ENCODE data around the gene HTR6. TPM values are rescaled to one million over a fixed set of nuclear protein-coding genes. Genes with fewer than 3 reads are reported as not detected.

HTR6 gene
- total and polyA plus RNA-seq, 2 of the 4 experiments (the other 2 are of a cell fraction): not detected

DNA sequence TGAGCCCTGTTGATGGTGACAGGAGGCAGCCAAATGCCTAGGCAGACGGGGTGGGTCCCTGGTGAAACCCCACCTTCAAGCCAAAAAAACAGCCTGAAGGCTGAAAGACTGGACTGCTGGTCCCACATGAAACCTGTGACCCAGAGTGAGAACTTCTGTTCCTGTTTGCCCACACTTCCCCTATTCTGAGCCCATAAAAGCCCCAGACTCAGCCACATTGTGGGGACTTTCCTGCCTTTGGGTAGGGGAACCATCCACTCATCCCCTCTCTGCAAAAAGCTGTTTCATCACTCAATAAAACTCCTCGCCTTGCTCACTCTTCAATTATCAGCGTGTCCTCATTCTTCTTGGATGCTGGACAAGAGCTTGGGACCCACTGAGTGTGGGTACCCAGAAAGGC lies 25.2 kb downstream of the HTR6 start:
- Histone ChIP-seq H2BK120ac (ENCODE audit: low read depth, low read length) (no peak overlapping the region), H3K18ac (ENCODE audit: low read depth, low read length) (no peak overlapping the region), H3K14ac (replicated peaks; ENCODE audit: low read depth, low read length) (no peak overlapping the region), H3K36me3 (ENCODE audit: control insufficient read depth, insufficient read depth, low read length) (peaks cover 19% of the 10 kb centered on the region; the same call in 1 of the 2 replicates), H3K56ac (ENCODE audit: extremely low read depth, insufficient read depth, low read length) (no peak overlapping the region), H3K9me3 (ENCODE audit: control insufficient read depth, insufficient read depth, low read length) (peaks cover 3% of the 10 kb centered on the region; the same call in 1 of the 2 replicates), H3K4me1 (ENCODE audit: control insufficient read depth, insufficient read depth, low read length) (no peaks in the 10 kb centered on the region), H2BK15ac (ENCODE audit: low read depth, low read length) (no peak overlapping the region), H3K27me3 (ENCODE audit: control insufficient read depth, insufficient read depth, low read length) (no peaks in the 10 kb centered on the region), H2AK5ac (ENCODE audit: low read depth, low read length) (no peak overlapping the region), H3K23ac (ENCODE audit: low read depth, low read length) (no peak overlapping the region), H3K4me2 (ENCODE audit: low read depth, low read length) (no peak overlapping the region), H3K27ac (ENCODE audit: insufficient read depth, low read length) (no peak overlapping the region), H2AFZ (replicated peaks; ENCODE audit: low read length, poor library complexity) (no peak overlapping the region), H3K79me1 (ENCODE audit: low read depth in 1 of 2, low read length in 2 of 2) (no peaks in the 10 kb centered on the region), H4K8ac (ENCODE audit: low read depth in 2 of 2, low read length in 2 of 2) (no peak overlapping the region), H3K9me1 (ENCODE audit: insufficient read depth, low read length) (no peaks in the 10 kb centered on the region), H2BK20ac (ENCODE audit: low read depth, low read length) (no peak overlapping the region), H3K4me3 (ENCODE audit: insufficient read depth, low read depth, low read length) (no peak overlapping the region), H3K9ac (ENCODE audit: low read depth, low read length) (no peak overlapping the region), H4K91ac (ENCODE audit: insufficient read depth, low read depth, low read length) (no peak overlapping the region), H2AK9ac (replicated peaks; ENCODE audit: low read depth, low read length, poor library complexity) (no peak overlapping the region), H2BK5ac (ENCODE audit: low read depth, low read length, poor library complexity, severe bottlenecking) (no peak overlapping the region), H4K5ac (ENCODE audit: low read depth, low read length) (no peak overlapping the region), H4K20me1 (ENCODE audit: insufficient read depth, low read length) (no peaks in the 10 kb centered on the region; the same call in 1 of the 2 replicates), H3K4ac (ENCODE audit: low read depth, low read length) (no peak overlapping the region)
- DNase-seq (no peak), ATAC-seq (ENCODE audit: low read depth) (no peak)
- intact Hi-C loops (cut with micrococcal nuclease) (no loop called here), in situ Hi-C loops (cut with MboI; ENCODE audit: low sequenced_read_pairs) (no loop called here), dilution Hi-C loops (cut with HindIII; ENCODE audit: low sequenced_read_pairs, unreplicated experiment) (no loop called here)
- BruUV-seq (replicated peaks): no TSS peak
- TF ChIP-seq MAFK (IDR thresholded peaks at IDR 0.05; ENCODE audit: low read depth, low read length): no peak
- no peak for TF ChIP-seq SMC3 (IDR thresholded peaks at IDR 0.05; ENCODE audit: low read depth, low read length)
- TF ChIP-seq RCOR1 (IDR thresholded peaks at IDR 0.05; ENCODE audit: insufficient replicate concordance, low read length): no peak
- TF ChIP-seq MXI1 (IDR thresholded peaks at IDR 0.05; ENCODE audit: borderline replicate concordance, low read depth, low read length): no peak
- TF ChIP-seq CHD1 (IDR thresholded peaks at IDR 0.05; ENCODE audit: low read depth, low read length): no peak
- TF ChIP-seq MAZ (IDR thresholded peaks at IDR 0.05; ENCODE audit: borderline replicate concordance, low read depth, low read length): no peak
- TF ChIP-seq NFE2L2 (IDR thresholded peaks at IDR 0.05; ENCODE audit: low read depth, low read length): no peak
- TF ChIP-seq, protein P1, sequence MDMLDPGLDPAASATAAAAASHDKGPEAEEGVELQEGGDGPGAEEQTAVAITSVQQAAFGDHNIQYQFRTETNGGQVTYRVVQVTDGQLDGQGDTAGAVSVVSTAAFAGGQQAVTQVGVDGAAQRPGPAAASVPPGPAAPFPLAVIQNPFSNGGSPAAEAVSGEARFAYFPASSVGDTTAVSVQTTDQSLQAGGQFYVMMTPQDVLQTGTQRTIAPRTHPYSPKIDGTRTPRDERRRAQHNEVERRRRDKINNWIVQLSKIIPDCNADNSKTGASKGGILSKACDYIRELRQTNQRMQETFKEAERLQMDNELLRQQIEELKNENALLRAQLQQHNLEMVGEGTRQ (IDR thresholded peaks at IDR 0.05; ENCODE audit: low read depth, low read length): no peak
- no peak for TF ChIP-seq FOS (IDR thresholded peaks at IDR 0.05; ENCODE audit: low read depth, low read length)
- TF ChIP-seq, protein P2, sequence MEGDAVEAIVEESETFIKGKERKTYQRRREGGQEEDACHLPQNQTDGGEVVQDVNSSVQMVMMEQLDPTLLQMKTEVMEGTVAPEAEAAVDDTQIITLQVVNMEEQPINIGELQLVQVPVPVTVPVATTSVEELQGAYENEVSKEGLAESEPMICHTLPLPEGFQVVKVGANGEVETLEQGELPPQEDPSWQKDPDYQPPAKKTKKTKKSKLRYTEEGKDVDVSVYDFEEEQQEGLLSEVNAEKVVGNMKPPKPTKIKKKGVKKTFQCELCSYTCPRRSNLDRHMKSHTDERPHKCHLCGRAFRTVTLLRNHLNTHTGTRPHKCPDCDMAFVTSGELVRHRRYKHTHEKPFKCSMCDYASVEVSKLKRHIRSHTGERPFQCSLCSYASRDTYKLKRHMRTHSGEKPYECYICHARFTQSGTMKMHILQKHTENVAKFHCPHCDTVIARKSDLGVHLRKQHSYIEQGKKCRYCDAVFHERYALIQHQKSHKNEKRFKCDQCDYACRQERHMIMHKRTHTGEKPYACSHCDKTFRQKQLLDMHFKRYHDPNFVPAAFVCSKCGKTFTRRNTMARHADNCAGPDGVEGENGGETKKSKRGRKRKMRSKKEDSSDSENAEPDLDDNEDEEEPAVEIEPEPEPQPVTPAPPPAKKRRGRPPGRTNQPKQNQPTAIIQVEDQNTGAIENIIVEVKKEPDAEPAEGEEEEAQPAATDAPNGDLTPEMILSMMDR (conservative IDR thresholded peaks at IDR 0.05; ENCODE audit: low read depth, low read length): no peak
- TF ChIP-seq BHLHE40 (IDR thresholded peaks at IDR 0.05; ENCODE audit: low read depth, low read length): no peak
- 100% methylated on average over 1 of the region's 3 CpGs; no CpG with 5 or more reads in 1 of the 2 experiments for WGBS, 2 experiments (ENCODE audit: extremely low coverage in 2 of 2, insufficient read length in 1 of 2)
- ChIA-PET CTCF (no interaction called here), POLR2A (ENCODE audit: unreplicated experiment) (interaction anchor here (0.6 kb wide), 1 partner anchor 51 kb away, joined by 3 read pairs; no protein-coding TSS in a partner anchor)
